CD4-positive, alpha-beta T cell treated with Interleukin-6 at 100 ng/mL for 8 hours (primary cell): ENCODE measurements around the gene SRI.
A peak's percentile ranks its signal among the peaks of the same experiment; 100 is the strongest.
"Not testable (repeated sequence)": the region's sequence is repeated elsewhere in the genome, so short reads cannot be mapped to it uniquely, and the experiment has no call there.

ENCODE experiments used
- DNase-seq: peaks from one replicate; pipeline ENCODE4 v3.0.0-alpha.2; 2020; ENCODE audit warnings: mixed read lengths, low spot score

SRI gene, protein sequence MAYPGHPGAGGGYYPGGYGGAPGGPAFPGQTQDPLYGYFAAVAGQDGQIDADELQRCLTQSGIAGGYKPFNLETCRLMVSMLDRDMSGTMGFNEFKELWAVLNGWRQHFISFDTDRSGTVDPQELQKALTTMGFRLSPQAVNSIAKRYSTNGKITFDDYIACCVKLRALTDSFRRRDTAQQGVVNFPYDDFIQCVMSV

DNA sequence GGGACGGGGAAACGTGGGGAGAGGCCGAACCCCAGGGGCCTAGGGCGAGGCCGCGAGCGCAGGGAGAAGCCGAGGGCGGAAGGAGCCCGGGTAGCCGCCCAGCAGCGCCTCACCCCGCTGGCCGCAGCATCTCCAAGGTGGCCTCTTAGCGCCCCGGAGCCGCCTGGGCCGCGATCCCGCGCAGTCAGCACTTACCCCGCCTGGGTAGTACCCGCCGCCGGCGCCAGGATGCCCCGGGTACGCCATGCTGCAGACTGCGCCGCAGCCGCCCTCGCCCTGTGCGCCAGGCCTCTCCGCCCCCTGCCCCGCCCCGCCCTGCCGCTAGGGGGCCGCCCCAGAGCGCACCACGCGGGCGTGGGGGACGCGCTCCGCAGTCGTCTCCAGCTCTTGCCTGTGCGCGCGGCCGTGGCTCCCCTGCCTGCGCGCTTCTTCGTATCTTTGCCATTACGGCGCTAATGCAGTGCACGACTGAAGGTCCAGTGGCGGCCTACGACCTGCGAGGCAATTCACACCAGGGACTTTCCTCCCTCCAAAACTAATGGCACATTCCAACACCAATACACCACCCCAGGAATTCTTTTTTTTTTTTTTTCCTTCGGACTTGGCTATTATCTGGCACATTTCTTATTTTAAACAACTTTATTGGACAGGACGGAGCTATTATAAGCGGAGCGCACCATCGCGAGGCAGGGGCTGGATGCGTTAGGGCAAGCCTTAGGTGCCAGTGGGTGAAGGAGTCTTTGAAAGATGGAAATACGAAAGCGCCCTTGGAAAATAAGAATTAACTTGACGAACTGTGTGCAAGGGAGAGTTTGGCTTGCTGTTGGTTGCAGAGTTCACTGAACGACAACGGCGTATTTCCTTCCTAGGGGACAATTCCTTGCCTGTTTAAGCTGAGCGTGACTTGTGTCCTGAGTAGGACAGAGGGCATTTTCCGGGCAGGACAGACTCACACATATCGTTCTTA, at the start of gene SRI:
Gene SRI, minus strand, starts transcription at position 258 of the 967 bp plus-strand sequence. Its CDS starts 12 bp downstream, at position 246.
- peak; percentile 87 for DNase-seq

DNA sequence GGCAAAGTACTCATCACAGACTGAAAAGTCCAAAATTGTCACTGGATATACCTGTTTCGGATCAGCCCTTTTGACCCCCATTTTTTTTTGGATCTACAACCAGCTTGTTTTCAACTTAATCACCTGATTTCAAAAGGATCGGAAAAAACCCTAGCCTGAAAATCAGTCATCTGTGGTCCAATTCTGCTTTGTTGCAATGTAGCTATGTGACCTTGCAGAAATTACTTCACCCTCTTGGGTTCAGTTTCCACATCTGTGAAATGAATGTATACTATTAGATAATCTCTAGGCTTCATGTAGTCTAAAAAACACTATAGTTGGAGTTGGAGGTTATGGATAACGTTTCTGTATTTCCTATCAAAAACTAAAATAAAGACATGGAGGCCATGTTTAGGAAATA, 49.7 kb upstream of the SRI start:
- DNase-seq: no peak

DNA sequence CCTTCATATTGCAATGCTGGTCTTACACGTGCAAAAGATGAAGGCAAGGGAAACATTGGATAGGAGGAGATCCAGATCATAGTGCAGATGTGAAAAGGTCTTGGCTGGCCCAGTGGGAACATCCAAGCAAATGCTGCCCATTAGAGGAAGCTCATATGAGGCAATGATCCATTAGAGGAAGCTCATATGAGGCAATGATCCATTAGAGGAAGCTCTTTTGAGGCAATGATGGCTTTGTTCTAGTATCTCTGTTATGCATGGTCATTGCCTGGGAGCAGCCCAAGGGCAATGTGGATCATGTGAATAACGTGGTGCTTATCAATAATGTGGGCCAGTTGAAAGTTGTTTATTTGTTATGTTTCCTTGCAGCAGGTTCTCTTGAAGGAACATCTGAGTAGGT, 49.0 kb upstream of the SRI start:
- no peak for DNase-seq

DNA sequence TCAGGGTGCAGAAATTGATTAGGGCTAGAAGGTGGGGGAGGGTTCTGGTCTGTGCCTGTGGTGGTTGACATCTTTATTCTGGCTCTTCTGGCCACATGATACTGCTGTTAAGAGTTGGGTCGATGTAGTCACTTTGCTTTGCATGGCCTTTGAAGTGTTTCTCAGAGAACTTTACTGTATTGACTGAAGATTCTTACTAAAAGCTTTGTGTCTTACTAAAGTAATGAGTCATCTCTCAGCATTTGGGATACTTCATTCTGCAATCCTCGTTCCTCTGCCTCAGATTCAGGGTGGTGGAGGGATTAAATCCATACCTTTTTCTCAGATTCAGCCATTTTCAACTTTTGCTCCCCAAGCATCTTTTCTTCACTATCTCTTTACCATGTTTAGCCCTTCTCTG, 48.2 kb upstream of the SRI start:
- no peak for DNase-seq

DNA sequence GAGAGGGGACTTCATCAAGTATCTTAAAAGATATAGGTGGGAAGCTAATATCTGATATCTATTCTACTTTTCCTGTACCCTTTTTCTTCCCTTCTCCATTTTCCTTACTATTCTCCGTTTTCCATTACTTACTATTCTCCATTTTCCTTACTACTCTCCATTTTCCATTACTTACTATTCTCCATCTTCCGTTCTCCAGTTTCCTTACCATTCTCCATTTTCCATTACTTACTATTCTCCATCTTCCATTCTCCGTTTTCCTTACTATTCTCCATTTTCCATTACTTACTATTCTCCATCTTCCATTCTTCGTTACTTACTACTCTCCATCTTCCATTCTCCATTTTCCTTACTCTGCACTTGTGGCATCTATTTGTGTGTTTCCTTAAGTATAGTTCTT, 47.6 kb upstream of the SRI start:
- DNase-seq: no peak

DNA sequence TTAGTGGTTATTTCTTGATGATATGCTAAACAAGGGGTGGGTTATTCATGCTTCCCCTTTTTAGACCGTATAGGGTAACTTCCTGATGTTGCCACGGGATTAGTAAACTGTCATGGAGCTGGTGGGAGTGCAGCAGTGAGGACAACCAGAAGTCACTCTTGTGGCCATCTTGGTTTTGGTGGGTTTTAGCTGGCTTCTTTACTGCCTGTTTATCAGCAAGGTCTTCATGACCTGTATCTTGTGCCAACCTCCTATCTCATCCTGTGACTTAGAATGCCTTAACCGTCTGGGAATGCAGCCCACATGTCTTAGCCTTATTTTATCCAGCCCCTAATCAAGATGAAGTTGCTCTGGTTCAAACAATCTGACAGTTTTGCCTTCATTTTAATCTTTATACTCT, 45.1 kb upstream of the SRI start:
- DNase-seq: not testable (repeated sequence)

DNA sequence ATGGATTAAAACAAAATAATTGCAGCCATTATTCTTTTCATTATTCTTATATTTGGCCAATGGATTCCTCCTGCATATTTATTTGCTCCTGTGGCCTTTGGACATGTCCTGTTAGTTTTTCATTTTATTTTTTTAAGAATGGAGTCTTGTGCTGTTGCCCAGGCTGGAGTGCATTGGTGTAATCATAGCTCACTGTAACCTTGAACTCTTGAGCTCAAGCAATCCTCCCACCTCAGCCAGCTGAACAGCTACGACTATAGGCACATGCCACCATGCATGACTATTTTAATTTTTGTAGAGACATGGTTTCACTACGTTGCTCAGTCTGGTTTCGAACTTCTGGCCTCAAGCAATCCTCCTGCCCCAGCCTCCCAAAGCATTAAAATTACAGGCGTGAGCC, 42.7 kb upstream of the SRI start:
- no peak for DNase-seq

DNA sequence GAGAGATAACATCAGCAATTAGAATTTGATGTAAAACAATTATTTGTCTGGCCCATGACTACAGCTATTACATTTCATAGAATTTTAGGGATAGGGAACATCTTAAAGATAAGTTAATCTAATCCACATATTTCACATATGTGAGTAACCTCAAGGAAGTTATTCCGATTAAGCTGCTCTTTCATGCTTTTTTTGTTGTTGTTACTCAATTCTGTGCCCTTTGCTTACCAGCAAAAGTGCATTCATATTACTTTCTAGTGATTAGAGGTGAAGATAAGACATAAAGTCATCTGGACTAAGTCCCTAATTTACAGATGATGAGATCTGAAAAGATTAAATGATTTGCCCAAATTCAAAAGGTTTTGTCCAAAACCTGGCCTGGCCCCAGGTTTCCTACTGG, 40.9 kb upstream of the SRI start:
- DNase-seq: no peak

DNA sequence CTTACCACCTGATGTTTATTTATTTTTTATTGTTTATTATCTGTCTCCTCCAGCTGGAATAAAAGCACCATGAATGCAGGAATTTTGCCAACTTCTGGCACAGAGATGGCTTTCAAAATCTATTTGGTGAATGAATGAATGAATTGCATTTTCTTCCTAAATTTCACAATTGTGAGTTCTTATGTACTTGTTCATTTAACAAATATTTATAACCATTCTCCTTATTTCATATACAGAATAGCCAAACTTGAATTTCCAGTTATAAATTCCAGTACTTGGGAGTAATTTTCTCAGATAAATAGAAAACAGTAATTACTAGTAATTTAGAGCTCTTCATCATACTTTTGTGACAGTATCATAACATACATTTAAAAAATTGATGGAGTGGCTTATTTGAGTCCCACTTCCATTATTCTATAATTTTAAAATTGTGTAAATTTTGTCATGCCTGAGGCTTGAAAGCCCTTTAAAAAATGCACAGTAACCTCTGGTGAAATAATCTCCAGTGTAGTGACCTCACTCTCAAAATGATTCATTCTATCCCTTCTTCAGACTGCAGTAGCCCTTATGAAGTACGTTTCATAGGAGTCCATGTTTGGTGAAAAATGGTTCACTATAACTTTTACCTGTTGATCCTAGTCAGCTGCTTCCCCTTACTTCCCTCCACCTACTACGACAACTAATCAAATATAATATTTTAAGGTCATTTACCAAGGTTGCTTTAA, 40.0 kb upstream of the SRI start:
- DNase-seq: no peak

DNA sequence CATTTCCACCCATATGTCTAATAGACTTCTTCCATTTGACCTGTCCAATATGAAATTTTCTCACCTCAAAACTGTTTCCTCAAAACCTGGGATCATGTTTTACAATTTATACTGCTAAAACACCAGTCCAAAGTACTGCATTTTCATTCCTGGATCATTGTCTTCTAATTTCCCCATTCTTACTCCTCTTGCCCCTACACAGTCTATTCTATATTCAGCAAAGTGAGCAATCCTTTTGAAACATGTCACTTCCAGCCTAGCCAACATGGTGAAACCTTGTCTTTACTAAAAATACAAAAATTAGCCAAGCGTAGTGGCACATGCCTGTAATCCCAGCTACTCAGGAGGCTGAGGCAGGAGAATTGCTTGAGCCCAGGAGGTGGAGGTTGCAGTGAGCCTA, 38.5 kb upstream of the SRI start:
- DNase-seq: not testable (repeated sequence)

DNA sequence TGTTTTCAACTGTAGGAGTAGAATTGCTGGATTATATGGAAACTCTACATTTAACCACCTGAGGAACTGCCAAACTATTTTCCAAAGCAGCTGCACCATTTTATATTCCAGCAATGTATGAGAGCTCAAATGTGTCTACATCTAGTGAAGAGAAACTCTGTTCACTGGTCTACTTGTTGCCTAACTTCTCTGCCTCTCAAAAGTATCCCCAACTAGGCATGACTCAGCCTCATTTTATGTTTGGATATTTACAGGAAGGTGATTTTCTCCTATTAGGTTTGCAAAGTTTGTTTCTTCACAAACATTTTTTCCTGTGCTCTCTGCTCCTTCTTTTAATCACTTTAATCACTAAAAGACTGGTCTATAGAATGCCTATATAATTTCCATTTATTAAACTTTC, 37.1 kb upstream of the SRI start:
- DNase-seq: no peak

DNA sequence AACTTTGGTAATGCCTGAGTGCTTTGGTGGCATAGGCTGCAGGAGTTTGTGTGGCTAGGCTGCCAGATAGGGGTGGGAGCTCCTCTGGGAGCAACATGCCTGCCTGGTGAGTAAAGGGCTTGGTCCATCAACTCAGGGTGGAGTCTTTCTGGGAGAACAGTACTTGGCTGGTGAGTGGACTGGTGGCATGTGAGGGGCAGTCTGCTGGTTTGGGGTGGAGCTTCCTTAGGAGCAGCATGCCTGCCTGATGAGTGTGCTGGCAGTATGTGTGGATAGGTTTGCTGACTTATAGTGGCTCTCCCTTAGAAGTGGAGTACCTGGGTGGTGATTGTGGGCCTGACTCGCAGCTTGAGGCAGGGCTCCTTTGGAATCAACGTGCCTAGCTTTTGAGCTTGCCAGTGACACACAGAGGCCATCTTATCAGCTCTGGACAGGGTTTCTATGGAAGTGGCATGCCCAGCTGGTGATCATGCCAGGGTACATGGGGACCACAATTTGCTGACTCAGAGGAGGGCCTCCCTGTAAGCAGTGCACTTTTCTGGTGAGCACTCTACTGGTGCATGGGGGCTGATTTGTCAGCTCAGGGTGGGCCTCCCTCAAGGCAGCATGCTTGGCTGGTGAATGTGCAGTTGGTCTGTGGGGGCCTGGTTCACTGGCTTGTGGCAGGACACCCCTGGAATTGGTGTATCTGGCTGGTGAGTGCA, 35.0 kb upstream of the SRI start:
- DNase-seq: no peak

DNA sequence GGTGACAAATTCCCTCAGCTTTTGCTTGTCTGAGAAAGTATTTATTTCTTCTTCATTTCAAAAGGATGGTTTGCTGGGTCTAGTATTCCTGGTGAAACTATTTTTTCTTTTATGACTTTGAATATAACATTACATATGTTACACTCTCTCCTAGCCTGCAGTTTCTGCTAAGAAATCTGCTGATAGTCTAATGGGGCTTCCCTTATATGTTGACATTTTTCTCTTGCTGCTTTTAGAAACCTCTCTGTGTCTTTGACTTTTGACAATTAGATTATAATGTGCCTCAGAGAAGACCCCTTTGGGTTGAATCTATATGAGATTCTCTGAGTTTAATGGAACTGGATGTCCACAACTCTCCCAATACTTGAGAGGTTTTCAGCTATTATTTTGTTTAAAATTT, 33.8 kb upstream of the SRI start:
- DNase-seq: no peak

DNA sequence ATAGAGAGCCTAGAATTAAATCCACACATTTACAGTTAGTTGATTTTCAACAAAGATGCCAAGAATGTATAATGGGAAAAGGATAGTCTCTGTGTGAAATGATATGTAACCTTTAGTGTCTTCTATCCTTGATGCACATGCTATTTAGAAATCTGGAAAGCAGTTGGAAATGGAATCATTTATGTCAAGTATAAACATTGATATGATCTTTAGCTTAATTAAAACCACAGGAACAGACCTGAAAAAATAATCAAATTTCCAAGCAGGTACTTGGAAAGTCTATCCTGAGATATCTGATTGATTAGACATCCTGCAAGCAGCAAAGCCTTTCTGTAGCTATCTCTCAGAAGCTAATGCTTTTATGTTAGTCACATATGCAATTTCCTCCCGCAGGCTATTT, 24.4 kb upstream of the SRI start:
- no peak for DNase-seq

DNA sequence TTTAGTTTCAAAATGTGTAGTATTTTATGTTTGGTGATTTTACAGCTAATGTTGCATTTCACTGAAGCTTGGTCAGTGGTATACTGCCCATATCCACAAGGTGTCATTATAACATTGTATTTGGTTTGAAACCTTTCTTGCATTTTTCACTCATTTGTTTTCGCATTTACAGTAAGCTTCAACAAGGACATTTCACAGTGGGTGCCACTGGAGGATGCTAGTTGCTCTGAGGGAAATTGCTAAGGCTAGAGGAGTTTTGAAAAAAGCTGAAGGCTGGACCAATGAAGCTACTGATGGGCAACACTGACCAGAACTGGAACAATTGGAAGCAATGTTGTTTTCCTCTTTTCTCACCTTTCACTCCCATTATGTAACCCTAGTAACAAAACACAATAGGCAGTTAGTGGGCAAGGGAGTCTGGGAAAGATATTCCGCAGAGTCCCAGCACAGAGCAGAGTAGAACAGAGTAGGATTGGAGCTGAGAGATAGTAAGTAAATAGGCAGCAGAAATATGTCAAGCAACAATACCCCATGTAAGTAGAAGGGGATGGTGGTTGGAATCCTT, 23.6 kb upstream of the SRI start:
- no peak for DNase-seq

DNA sequence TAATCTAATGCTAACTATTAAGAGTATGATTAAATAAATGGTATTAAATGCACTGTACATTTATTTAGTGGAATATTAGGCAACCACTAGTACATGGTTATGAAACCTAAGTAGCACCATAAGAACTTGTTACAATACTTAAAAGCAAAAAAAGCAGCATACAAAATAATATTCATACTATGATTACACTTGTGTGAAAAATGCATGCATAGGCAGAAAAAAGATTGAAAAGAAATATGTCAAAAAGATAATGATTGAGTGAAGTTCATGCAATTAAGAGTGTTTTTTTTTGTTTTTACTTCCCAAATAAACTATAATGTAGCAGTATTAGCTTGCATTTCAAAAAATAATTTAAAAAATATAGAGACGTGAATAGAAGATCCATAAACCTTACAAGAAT, 20.0 kb upstream of the SRI start:
- DNase-seq: no peak

DNA sequence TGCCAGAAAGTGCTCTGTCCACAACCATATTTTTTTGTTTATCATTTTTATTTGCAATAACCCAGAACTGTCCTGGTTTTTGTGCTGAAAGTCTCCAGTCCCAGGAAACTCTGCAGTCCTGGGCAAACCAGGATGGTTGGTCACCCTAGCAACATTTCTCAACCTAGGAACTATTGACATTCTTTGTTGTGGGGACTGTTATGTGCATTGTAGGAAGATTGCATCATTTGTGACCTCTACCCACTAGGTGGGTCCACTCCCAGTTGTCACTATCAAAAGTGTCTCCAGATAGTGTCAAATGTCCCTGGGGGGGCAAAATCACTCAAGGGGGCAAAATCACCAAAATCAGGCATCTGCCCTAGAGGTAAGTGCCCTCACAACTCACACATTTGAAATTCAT, 14.0 kb upstream of the SRI start:
- no peak for DNase-seq

DNA sequence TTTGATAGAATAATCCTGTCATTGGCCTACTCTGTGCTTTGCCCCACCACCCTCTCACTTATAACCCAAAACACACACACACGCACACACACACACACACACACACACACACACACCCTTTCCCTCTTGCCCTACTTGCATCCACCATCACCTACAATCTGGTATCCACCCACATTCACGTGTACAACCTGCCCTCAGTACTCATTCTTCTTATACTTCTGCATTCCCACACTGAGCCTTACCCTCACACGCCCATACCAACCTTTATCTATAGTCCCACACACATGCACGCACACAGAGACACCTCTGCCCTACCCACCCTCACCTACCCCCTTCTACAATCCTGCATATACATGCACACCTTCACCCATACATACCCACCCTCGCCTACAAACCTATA, 10.8 kb upstream of the SRI start:
- DNase-seq: no peak

DNA sequence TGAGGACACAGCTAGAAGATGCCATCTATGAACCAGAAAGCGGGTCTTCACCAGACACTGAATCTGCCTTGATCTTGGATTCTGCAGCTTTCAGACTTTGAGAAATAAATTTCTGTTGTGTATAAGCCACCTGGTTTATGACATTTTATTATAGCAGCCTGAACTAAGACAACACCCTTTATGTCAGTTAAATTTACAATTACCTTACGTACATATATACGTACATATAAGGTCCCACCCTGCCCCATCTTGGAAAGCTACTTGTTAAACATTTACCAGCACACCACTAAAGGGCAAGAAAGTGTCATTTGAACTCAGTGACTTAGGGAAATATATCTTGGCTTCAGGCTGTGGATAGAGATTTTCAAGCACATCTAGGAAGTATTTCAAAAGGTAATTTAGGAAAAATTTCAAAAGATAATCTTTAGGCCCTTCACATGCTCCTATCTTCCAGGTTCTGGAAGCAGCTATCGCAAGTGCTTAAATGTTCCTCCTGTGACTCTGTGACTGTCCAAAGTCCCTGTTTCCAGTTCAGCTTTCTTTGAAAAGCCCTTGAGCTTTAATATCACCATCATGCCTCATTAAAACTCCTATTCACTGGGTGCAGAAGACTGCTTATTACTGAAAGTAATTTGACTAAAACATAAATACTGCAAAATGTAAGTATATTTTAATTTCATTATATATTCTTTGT, 9.6 kb upstream of the SRI start:
- no peak for DNase-seq

DNA sequence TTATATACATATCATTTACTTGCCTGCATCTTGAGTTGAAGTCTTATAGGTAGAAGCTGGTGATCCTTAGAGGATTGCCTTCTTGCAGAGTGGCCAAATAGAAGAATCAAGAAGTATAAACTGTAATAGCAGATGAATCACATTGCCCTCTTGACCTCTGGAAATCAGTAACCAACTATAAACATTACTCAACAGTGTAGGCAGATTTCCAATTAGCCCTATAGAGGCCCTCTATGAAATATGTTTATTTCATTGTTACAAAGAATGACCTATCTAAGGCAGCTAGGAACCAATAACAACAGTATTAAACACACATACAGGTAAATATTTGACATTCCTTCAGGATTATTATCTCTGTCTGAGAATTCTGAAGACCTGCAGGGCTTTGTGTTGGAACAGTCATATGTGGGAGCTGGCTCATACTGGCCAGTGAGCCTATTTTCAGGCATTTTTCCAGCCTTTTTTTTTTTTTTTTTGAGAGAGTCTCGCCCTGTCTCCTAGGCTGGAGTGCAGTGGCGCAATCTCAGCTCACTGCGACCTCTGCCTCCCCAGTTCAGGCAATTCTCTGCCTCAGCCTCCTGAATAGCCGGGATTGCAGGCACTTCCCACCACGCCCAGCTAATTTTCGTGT, 7.2 kb upstream of the SRI start:
- no peak for DNase-seq

DNA sequence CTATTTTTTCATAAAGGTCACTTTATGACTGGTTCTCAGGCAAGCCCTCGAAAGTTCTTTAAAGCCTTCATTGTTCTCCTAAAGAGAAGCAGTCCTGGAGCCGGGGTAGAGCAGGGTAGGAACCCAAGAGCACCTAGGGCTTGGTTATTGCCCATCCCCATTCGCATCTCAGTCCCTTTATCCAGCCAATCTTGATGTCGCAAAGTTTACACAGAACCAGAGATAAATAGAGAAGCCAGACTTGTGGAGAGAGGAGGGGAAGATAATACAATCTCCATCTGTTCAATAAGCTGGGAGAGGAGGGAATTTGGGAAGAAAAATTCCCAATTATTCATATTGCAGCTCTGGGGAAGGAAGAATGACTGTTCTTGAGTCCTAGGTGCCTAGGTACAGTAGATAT, 6.4 kb upstream of the SRI start:
- DNase-seq: no peak
